Peyer's patch (tissue), 4 donors: ENCODE data around the gene PLEKHM3.

Source experiments
- CTCF ChIP-seq, 6 experiments: fragments of 450-650 bp in 4 of 6; fragments of 200-600 bp in 2 of 6; sonication (generic) in 1 of 6; IDR thresholded peaks; one replicate each; pipeline ENCODE4 v1.5.1; 2017 to 2019; ENCODE audit warnings: antibody characterized with exemption in 6 of 6, mild to moderate bottlenecking in 3 of 6, moderate library complexity in 1 of 6
- POLR2A ChIP-seq, 2 donors: fragments of 450-650 bp; IDR thresholded peaks; one replicate each; pipeline ENCODE4 v1.5.1; 2017; ENCODE audit warnings: antibody characterized with exemption in 2 of 2, mild to moderate bottlenecking in 2 of 2, moderate library complexity in 2 of 2

GRCh38 chr2:207921606-207922005, 103.7 kb downstream of the PLEKHM3 start:
- TF ChIP-seq CTCF (IDR thresholded peaks at IDR 0.05) (no peak), POLR2A (IDR thresholded peaks at IDR 0.05) (no peak)
